GM19043 (cell line): ENCODE data around the gene IFT43.

Source experiments
- ATAC-seq: cut with Tn5 transposase; IDR thresholded peaks from one replicate; pipeline ENCODE4 v1.9.1; 2021; ENCODE audit warnings: low read depth; ENCODE audit not compliant: unreplicated experiment

Gene IFT43

GRCh38 chr14:76101391-76102379 is 116.1 kb downstream of the IFT43 start:
- ATAC-seq: no peak

GRCh38 chr14:76104802-76105355 is 119.3 kb downstream of the IFT43 start:
- ATAC-seq: no peak

- no peak for ATAC-seq
Observed at GRCh38 chr14:76106188-76106587, 120.6 kb downstream of the IFT43 start.

GRCh38 chr14:76109087-76109880 is 123.7 kb downstream of the IFT43 start:
- no peak for ATAC-seq

GRCh38 chr14:76112889-76113624 is 127.5 kb downstream of the IFT43 start:
- no peak for ATAC-seq

GRCh38 chr14:76113691-76114090 is 128.1 kb downstream of the IFT43 start:
- no peak for ATAC-seq

- ATAC-seq: no peak
Observed at GRCh38 chr14:76115010-76115422, 129.5 kb downstream of the IFT43 start.

GRCh38 chr14:76117789-76118484 is 132.4 kb downstream of the IFT43 start:
- ATAC-seq: no peak

- ATAC-seq: no peak
Observed at GRCh38 chr14:76118594-76118993, 133.0 kb downstream of the IFT43 start.

GRCh38 chr14:76121089-76121748 is 135.7 kb downstream of the IFT43 start:
- ATAC-seq: no peak

- no peak for ATAC-seq
Observed at GRCh38 chr14:76123426-76124225, 138.1 kb downstream of the IFT43 start.

GRCh38 chr14:76125511-76125910 is 139.9 kb downstream of the IFT43 start:
- ATAC-seq: no peak

GRCh38 chr14:76126076-76126475 is 140.5 kb downstream of the IFT43 start:
- ATAC-seq: no peak

GRCh38 chr14:76129851-76130576 is 144.5 kb downstream of the IFT43 start:
- ATAC-seq: no peak

- no peak for ATAC-seq
Observed at GRCh38 chr14:76131071-76131965, 145.8 kb downstream of the IFT43 start.

- ATAC-seq: no peak
Observed at GRCh38 chr14:76133103-76133502, 147.5 kb downstream of the IFT43 start.
